Loucy (cell line): ENCODE measurements around the gene POU2AF2.

Source experiments
- H2AFZ ChIP-seq: fragments of 200-600 bp; sonication (generic); 2 replicates; pipeline ENCODE4 v1.6.0; 2016; ENCODE audit warnings: antibody characterized with exemption, mild to moderate bottlenecking, low read length, moderate library complexity
- H3F3A ChIP-seq: fragments of 200-600 bp; 2 replicates; pipeline ENCODE4 v1.6.0; 2016; ENCODE audit warnings: antibody characterized with exemption, low read depth, mild to moderate bottlenecking
- H3K27me3 ChIP-seq: fragments of 200-600 bp; sonication (generic); 2 replicates; pipeline ENCODE4 v1.6.1; 2014; ENCODE audit warnings: low read length, mild to moderate bottlenecking; ENCODE audit not compliant: insufficient read depth, poor library complexity, severe bottlenecking
- H3K36me3 ChIP-seq: fragments of 200-600 bp; sonication (generic); 2 replicates; pipeline ENCODE4 v1.6.1; 2016; ENCODE audit warnings: low read length; ENCODE audit not compliant: insufficient read depth
- H3K4me1 ChIP-seq: fragments of 200-600 bp; sonication (generic); 2 replicates; pipeline ENCODE4 v1.5.1; 2014; ENCODE audit warnings: low read length, mild to moderate bottlenecking; ENCODE audit not compliant: insufficient read depth, poor library complexity, severe bottlenecking
- H3K4me2 ChIP-seq: fragments of 200-600 bp; sonication (generic); 2 replicates; pipeline ENCODE4 v1.6.0; 2014; ENCODE audit warnings: antibody characterized with exemption, low read length, low read depth, mild to moderate bottlenecking; ENCODE audit not compliant: poor library complexity, severe bottlenecking
- H3K4me3 ChIP-seq: fragments of 200-600 bp; sonication (generic); 2 replicates; pipeline ENCODE4 v1.5.1; 2014; ENCODE audit warnings: low read length, mild to moderate bottlenecking, mixed read lengths; ENCODE audit not compliant: poor library complexity, severe bottlenecking
- H3K79me2 ChIP-seq: fragments of 200-600 bp; sonication (generic); 2 replicates; pipeline ENCODE4 v1.6.1; 2014; ENCODE audit warnings: low read length; ENCODE audit not compliant: insufficient read depth
- H3K9ac ChIP-seq: fragments of 200-600 bp; sonication (generic); 2 replicates; pipeline ENCODE4 v1.6.0; 2014; ENCODE audit warnings: mild to moderate bottlenecking, low read depth, low read length, moderate library complexity; ENCODE audit not compliant: poor library complexity, severe bottlenecking
- H3K9me2 ChIP-seq: fragments of 200-600 bp; sonication (generic); replicated peaks from 2 replicates; pipeline ENCODE4 v1.6.1; 2016; ENCODE audit warnings: low read depth, low read length, mixed read lengths
- H3K9me3 ChIP-seq: fragments of 200-600 bp; sonication (generic); 2 replicates; pipeline ENCODE4 v1.6.1; 2014; ENCODE audit warnings: mild to moderate bottlenecking, antibody characterized with exemption, low read length, low read depth; ENCODE audit not compliant: insufficient read depth
- H4K20me1 ChIP-seq: fragments of 200-600 bp; sonication (generic); 2 replicates; pipeline ENCODE4 v1.6.0; 2014; ENCODE audit warnings: antibody characterized with exemption, low read length, mild to moderate bottlenecking; ENCODE audit not compliant: insufficient read depth, poor library complexity, severe bottlenecking
- EZH2phosphoT487 ChIP-seq: fragments of 200-600 bp; IDR thresholded peaks from 2 replicates; pipeline ENCODE4 v1.6.1; 2018; ENCODE audit warnings: antibody characterized with exemption, mild to moderate bottlenecking, moderate library complexity, borderline replicate concordance
- TF ChIP-seq, protein P1 (sequence below): fragments of 200-600 bp; sonication (generic); conservative IDR thresholded peaks from 2 replicates; pipeline ENCODE4 v1.5.1; 2014; ENCODE audit warnings: mild to moderate bottlenecking, antibody characterized with exemption, low read length

The POU2AF2 gene

DNA sequence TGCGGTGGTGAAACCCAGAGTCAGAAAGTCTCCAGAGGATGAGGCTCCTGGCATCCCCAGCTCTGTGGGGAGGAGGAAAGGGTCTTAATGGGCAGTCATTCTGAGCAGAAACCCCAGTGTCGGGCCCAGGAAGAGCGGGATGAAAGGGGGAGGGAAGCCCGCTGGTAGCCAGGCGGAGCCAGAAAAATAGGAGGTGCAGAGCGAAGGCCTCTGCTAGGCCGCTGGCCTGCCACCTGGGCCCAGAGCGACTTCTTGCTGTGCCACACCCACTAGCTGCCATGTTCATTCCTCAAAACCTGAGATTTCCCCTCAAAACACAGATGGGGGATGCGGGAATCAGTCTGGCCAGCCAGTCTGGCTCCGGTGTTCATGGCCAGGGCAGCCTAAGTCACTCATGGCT, 52.2 kb downstream of the POU2AF2 start:
- Histone ChIP-seq H3K4me2 (no peak overlapping the region), H3K79me2 (no peaks in the 10 kb centered on the region), H3K4me1 (no peaks in the 10 kb centered on the region), H3K9me2 (no peaks in the 10 kb centered on the region), H3K27me3 (no peaks in the 10 kb centered on the region), H2AFZ (no peak overlapping the region), H3K4me3 (no peak overlapping the region), H3F3A (no peaks in the 10 kb centered on the region), H3K9ac (no peak overlapping the region), H3K9me3 (no peaks in the 10 kb centered on the region), H3K36me3 (no peaks in the 10 kb centered on the region), H4K20me1 (no peaks in the 10 kb centered on the region)
- no peak for TF ChIP-seq EZH2phosphoT487
- TF ChIP-seq, protein P1, sequence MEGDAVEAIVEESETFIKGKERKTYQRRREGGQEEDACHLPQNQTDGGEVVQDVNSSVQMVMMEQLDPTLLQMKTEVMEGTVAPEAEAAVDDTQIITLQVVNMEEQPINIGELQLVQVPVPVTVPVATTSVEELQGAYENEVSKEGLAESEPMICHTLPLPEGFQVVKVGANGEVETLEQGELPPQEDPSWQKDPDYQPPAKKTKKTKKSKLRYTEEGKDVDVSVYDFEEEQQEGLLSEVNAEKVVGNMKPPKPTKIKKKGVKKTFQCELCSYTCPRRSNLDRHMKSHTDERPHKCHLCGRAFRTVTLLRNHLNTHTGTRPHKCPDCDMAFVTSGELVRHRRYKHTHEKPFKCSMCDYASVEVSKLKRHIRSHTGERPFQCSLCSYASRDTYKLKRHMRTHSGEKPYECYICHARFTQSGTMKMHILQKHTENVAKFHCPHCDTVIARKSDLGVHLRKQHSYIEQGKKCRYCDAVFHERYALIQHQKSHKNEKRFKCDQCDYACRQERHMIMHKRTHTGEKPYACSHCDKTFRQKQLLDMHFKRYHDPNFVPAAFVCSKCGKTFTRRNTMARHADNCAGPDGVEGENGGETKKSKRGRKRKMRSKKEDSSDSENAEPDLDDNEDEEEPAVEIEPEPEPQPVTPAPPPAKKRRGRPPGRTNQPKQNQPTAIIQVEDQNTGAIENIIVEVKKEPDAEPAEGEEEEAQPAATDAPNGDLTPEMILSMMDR = no peak

DNA sequence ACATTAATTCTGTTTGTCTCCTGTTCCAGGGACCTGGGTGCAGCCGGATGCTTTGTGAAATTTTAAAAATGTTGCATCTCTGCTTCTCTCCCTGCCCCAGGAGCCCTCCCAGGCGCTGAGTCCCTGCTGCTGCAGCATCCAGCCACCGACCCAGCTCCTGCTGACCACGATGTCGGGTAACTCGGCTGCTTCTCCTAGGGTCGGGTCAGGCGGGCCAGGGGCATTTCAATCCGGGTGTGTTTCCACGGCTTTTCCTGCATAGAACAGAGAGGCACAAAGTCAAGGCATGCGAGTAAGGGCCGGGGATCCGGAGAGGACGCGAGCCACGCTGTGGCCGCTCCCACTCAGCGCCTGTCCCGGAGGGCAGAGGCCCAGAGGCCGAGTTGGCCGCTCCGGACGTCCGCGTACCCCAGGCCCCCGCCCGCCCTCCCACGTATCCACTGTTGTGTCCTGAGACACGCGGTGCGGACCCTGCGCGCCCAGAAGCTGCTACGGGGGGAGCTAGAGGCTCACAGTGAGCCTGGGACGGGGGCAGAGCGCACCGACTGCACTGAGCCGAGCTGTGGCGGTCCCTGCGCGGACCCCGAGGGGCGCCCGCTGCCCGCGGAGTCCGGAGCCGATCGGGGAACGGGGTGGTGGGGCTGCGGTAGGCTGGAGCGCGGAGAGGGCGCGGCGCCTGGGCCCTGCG, 53.0 kb downstream of the POU2AF2 start, which contains the start of gene POU2AF3:
Gene POU2AF3 (plus strand): TSS at position 134 of the 688 bp plus-strand sequence. CDS start 36 bp downstream, at position 170.
- H2AFZ ChIP-seq = no peak within 1 kb of the TSS
- no peaks in the 10 kb centered on the region for H3K4me1 ChIP-seq
- TF ChIP-seq, protein P1 = no peak
- no peak for TF ChIP-seq EZH2phosphoT487
- H3K9ac ChIP-seq = no peak within 1 kb of the TSS
- H3K9me2 ChIP-seq = no peaks in the 10 kb centered on the region
- no peak within 1 kb of the TSS for H3K4me3 ChIP-seq
- H3K27me3 ChIP-seq = no peaks in the 10 kb centered on the region
- no peak within 1 kb of the TSS for H3K4me2 ChIP-seq
- H4K20me1 ChIP-seq = no peaks in the 10 kb centered on the region
- no peaks in the 10 kb centered on the region for H3F3A ChIP-seq
- H3K79me2 ChIP-seq = no peaks in the 10 kb centered on the region
- H3K9me3 ChIP-seq = no peaks in the 10 kb centered on the region
- no peaks in the 10 kb centered on the region for H3K36me3 ChIP-seq

DNA sequence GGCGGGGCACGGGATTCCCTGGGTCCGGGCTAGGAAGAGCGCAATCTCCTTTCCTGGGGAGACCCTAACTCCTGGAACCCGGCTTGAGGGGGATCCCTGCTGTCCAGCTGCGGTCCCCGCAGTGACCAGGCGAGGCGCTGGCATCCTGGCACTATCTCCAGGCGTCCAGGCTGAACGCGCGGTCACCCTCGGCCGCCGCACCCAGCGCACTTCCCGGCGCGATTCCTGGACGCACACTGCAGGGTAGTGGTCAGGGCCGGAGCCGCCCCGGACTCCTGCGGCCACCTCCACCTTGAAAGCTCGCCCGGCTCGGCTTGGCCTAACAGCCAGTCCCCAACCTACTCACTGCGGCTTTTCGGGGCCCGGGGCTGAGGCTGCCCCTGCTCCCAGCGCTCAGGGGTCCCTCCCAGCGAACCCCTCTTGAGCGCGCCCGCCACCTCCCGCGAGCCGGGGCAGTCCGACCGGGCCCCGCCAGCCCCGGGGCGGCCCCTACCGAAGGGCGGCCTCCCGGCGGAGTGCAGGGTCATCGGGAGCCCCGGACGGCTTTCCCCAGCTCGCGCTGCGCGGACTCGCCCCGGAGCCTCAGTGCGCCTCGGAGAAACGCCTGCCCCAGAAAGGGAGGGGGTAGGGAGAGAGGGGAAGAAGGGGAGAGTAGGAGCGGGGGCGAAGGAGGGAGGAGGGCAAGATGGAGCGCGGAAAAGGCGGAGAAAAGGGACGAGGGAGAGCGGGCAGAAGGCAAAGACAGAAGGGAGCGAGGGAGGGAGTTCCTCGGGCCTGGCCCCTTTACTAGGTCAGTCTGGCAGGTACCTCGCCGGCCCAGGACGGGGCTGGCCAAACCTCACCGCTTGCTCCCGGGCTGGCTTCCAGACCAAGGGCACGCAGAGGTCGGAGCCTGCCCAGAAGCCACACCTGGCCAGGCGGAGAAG, 53.8 kb downstream of the POU2AF2 start:
- Histone ChIP-seq H3K9me3 (no peaks in the 10 kb centered on the region), H3K9ac (no peak overlapping the region), H3F3A (no peaks in the 10 kb centered on the region), H3K9me2 (no peaks in the 10 kb centered on the region), H3K4me1 (no peaks in the 10 kb centered on the region), H3K4me3 (no peak overlapping the region), H3K27me3 (no peaks in the 10 kb centered on the region), H3K79me2 (no peaks in the 10 kb centered on the region), H3K36me3 (no peaks in the 10 kb centered on the region), H2AFZ (no peak overlapping the region), H3K4me2 (no peak overlapping the region), H4K20me1 (no peaks in the 10 kb centered on the region)
- TF ChIP-seq, protein P1 = no peak
- TF ChIP-seq EZH2phosphoT487 = no peak
